WERI-Rb-1 (cell line): ENCODE results near the gene MIB1.
"Not testable (repeated sequence)": the region's sequence is repeated elsewhere in the genome, so short reads cannot be mapped to it uniquely, and the experiment has no call there.

ENCODE experiments used
- DNase-seq: peaks from one replicate; pipeline ENCODE4 v3.0.0-alpha.2; 2020
- H3K27ac ChIP-seq: fragments of 250-450 bp; sonication (Bioruptor Pico); 2 replicates; pipeline ENCODE4 v1.5.1; 2020; ENCODE audit warnings: mild to moderate bottlenecking, moderate library complexity
- H3K27me3 ChIP-seq: fragments of 250-450 bp; sonication (Bioruptor Pico); 2 replicates; pipeline ENCODE4 v1.5.1; 2021; ENCODE audit warnings: mild to moderate bottlenecking, low read depth, moderate library complexity; ENCODE audit not compliant: insufficient read depth, severe bottlenecking
- H3K36me3 ChIP-seq: fragments of 250-450 bp; sonication (Bioruptor Pico); 2 replicates; pipeline ENCODE4 v1.5.1; 2020; ENCODE audit warnings: mild to moderate bottlenecking, moderate library complexity
- H3K4me3 ChIP-seq: 2 replicates; pipeline ENCODE4 v1.5.1; 2011; ENCODE audit warnings: low read depth, mild to moderate bottlenecking, control low read depth, low read length
- H3K9me3 ChIP-seq: fragments of 250-450 bp; sonication (Bioruptor Pico); 2 replicates; pipeline ENCODE4 v1.5.1; 2021; ENCODE audit warnings: mild to moderate bottlenecking, moderate library complexity; ENCODE audit not compliant: severe bottlenecking
- TF ChIP-seq, protein P1 (sequence below): IDR thresholded peaks from 2 replicates; pipeline ENCODE4 v1.5.1; 2011; ENCODE audit warnings: low read depth, mild to moderate bottlenecking, control low read depth, inconsistent platforms, low read length

Gene MIB1

GRCh38 chr18:21725201-21725600, 15.4 kb upstream of the MIB1 start:
- DNase-seq = peak; percentile 67
- no peaks in the 10 kb centered on the region for H3K27me3 ChIP-seq
- no peaks in the 10 kb centered on the region for H3K36me3 ChIP-seq
- TF ChIP-seq, protein P1, sequence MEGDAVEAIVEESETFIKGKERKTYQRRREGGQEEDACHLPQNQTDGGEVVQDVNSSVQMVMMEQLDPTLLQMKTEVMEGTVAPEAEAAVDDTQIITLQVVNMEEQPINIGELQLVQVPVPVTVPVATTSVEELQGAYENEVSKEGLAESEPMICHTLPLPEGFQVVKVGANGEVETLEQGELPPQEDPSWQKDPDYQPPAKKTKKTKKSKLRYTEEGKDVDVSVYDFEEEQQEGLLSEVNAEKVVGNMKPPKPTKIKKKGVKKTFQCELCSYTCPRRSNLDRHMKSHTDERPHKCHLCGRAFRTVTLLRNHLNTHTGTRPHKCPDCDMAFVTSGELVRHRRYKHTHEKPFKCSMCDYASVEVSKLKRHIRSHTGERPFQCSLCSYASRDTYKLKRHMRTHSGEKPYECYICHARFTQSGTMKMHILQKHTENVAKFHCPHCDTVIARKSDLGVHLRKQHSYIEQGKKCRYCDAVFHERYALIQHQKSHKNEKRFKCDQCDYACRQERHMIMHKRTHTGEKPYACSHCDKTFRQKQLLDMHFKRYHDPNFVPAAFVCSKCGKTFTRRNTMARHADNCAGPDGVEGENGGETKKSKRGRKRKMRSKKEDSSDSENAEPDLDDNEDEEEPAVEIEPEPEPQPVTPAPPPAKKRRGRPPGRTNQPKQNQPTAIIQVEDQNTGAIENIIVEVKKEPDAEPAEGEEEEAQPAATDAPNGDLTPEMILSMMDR = no peak
- no peak overlapping the region; the same call in 1 of the 2 replicates for H3K27ac ChIP-seq
- H3K4me3 ChIP-seq = no peak overlapping the region
- no peaks in the 10 kb centered on the region for H3K9me3 ChIP-seq

DNA sequence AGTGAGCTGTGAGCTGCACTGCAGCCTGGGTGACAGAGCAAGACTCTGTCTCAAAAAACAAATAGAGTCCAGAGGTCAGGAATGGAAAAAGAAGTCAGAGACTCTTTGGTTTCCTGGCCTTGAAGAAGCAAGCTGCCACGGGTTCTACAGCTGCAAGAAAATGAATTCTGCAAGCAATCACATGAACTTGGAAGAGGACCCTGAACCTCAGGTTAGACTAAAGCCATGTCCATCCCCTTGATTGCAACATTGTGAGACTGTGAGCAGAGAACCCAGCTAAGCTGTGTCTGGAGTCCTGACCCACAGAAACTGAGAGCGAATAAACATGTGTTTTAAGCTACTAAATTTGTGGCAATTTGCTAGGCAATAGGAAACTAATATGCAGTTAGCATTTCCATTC, 12.9 kb upstream of the MIB1 start:
- no peaks in the 10 kb centered on the region for H3K9me3 ChIP-seq
- no peak overlapping the region for H3K4me3 ChIP-seq
- H3K36me3 ChIP-seq = no peaks in the 10 kb centered on the region
- no peak overlapping the region for H3K27ac ChIP-seq
- TF ChIP-seq, protein P1 = no peak
- H3K27me3 ChIP-seq = no peaks in the 10 kb centered on the region
- DNase-seq = no peak

- Histone ChIP-seq H3K36me3 (no peaks in the 10 kb centered on the region), H3K27me3 (no peaks in the 10 kb centered on the region), H3K9me3 (peaks cover 3% of the 10 kb centered on the region), H3K4me3 (no peak overlapping the region), H3K27ac (no peak overlapping the region)
- TF ChIP-seq, protein P1 = no peak
- DNase-seq = no peak
Observed at GRCh38 chr18:21733011-21733410, 7.6 kb upstream of the MIB1 start.

DNA sequence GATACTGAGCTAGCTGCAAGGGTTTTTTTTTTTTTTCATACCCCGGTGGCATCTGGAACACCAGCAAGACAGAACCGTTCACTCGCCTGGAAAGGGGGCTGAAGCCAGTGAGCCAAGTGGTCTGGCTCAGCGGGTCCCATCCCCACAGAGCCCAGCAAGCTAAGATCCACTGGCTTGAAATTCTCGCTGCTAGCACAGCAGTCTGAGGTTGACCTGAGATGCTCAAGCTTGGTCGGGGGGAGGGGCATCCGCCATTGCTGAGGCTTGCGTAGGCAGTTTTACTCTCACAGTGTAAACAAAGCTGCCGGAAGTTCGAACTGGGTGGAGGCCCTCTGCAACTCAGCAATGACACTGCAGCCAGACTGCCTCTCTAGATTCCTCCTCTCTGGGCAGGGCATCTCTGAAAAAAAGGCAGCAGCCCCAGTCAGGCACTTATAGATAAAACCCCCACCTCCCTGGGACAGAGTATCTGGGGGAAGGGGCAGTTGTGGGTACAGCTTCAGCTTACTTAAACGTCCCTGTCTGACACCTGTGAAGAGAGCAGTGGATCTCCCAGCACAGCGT, 5.1 kb upstream of the MIB1 start:
- DNase-seq = no peak
- H3K27ac ChIP-seq = no peak overlapping the region
- H3K9me3 ChIP-seq = peaks cover 3% of the 10 kb centered on the region
- TF ChIP-seq, protein P1 = no peak
- no peaks in the 10 kb centered on the region for H3K36me3 ChIP-seq
- H3K27me3 ChIP-seq = no peaks in the 10 kb centered on the region
- no peak overlapping the region for H3K4me3 ChIP-seq

DNA sequence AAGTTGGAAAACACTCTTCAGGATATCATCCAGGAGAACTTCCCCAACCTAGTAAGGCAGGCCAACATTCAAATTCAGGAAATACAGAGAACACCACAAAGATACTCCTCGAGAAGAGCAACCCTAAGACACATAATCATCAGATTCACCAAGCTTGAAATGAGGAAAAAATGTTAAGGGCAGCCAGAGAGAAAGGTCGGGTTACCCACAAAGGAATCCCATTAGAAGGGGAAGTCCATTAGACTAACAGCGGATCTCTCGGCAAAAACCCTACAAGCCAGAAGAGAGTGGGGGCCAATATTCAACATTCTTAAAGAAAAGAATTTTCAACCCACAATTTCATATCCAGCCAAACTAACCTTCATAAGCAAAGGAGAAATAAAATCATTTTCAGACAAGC, 3.7 kb upstream of the MIB1 start:
- H3K27me3 ChIP-seq, H3K4me3 ChIP-seq, H3K9me3 ChIP-seq, DNase-seq, H3K27ac ChIP-seq, H3K36me3 ChIP-seq: not testable (repeated sequence)

DNA sequence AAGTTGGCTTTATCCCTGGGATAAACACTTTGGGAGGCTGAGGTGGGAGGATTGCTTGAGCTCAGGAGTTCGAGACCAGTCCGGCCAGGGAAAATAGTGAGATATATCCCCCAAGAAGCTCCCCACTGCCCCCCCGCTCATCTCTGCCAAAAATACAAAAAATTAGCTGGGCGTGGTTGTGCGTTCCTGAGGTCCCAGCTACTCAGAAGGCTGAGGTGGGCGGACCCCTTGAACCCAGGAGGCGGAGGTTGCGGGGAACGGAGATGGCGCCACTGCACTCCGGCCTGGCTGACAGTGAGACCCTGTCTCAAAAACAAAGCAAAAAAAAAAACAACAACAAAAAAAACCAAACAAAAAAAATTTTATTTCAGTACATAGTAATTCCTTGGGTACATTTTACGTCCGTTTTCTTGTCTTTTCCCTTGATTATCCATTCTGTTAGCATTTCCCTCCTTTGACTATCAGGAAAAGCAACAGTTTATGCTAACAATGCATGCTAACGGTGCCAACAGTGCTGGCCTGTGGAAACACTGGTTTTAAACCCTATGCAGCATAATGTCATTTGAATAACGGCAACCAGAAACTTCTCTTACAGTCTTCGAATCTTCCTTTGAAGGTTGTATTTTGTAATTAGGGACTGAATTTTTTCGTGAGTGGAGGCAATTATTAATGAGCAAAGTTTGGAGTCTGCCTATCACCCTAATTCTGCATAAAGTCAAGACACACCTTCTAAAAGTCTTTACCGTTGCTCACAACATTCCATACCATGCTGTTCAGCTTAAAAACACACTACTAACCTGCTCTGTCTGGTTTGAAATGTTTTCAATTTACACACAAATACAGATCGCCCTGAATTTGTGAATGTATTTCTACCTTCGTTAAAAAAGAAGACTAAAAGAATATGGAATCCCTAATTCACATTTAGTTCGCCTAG, 721 bp upstream of the MIB1 start:
- peaks cover 16% of the 10 kb centered on the region for H3K36me3 ChIP-seq
- H3K27ac ChIP-seq = peak overlapping the region; percentile 57
- TF ChIP-seq, protein P1 = no peak
- no peaks in the 10 kb centered on the region for H3K27me3 ChIP-seq
- H3K4me3 ChIP-seq = peak overlapping the region; percentile 36
- H3K9me3 ChIP-seq = peaks cover 3% of the 10 kb centered on the region
- no peak for DNase-seq
